H9 (cell line): ENCODE results near the gene STMN1. TPM values are rescaled to one million over a fixed set of nuclear protein-coding genes. Genes with fewer than 3 reads are reported as not detected.

Source experiments
- DNase-seq: peaks from one replicate; pipeline ENCODE4 v3.0.0-alpha.2; 2017
- H2AFZ ChIP-seq: one replicate; pipeline ENCODE4 v1.6.1; 2013; ENCODE audit warnings: mild to moderate bottlenecking, low read length, control low read depth, moderate library complexity
- H2AK5ac ChIP-seq: 2 replicates; pipeline ENCODE4 v1.6.1; 2013; ENCODE audit warnings: low read length, control low read depth, mixed read lengths; ENCODE audit not compliant: insufficient read length
- H2BK120ac ChIP-seq: one replicate; pipeline ENCODE4 v1.6.1; 2013; ENCODE audit warnings: low read depth, mild to moderate bottlenecking, low read length, control low read depth, inconsistent platforms; ENCODE audit not compliant: poor library complexity, severe bottlenecking
- H2BK12ac ChIP-seq: 2 replicates; pipeline ENCODE4 v1.6.1; 2013; ENCODE audit warnings: low read length, control low read depth, mixed read lengths, low read depth; ENCODE audit not compliant: insufficient read length
- H2BK15ac ChIP-seq: 2 replicates; pipeline ENCODE4 v1.6.1; 2013; ENCODE audit warnings: low read depth, low read length, control low read depth
- H2BK20ac ChIP-seq: one replicate; pipeline ENCODE4 v1.6.1; 2013; ENCODE audit warnings: low read depth, mild to moderate bottlenecking, low read length, control low read depth, inconsistent platforms; ENCODE audit not compliant: poor library complexity, severe bottlenecking
- H2BK5ac ChIP-seq: 2 replicates; pipeline ENCODE4 v1.6.1; 2013; ENCODE audit warnings: low read length, control low read depth, mixed read lengths; ENCODE audit not compliant: insufficient read length
- H3K14ac ChIP-seq: 2 replicates; pipeline ENCODE4 v1.6.1; 2013; ENCODE audit warnings: low read length, control low read depth; ENCODE audit not compliant: insufficient read depth
- H3K18ac ChIP-seq: 2 replicates; pipeline ENCODE4 v1.6.1; 2013; ENCODE audit warnings: low read depth, mild to moderate bottlenecking, mixed read lengths, low read length, control low read depth; ENCODE audit not compliant: insufficient read length
- H3K23ac ChIP-seq: 2 replicates; pipeline ENCODE4 v1.6.1; 2013; ENCODE audit warnings: low read length, control low read depth, mixed read lengths, low read depth; ENCODE audit not compliant: insufficient read length
- H3K23me2 ChIP-seq: 2 replicates; pipeline ENCODE4 v1.6.1; 2013; ENCODE audit warnings: low read depth, mild to moderate bottlenecking, mixed read lengths, low read length, control low read depth; ENCODE audit not compliant: insufficient read length, poor library complexity, severe bottlenecking
- H3K27ac ChIP-seq: 2 replicates; pipeline ENCODE4 v1.5.1; 2013; ENCODE audit warnings: low read length, control low read depth, mixed read lengths, low read depth; ENCODE audit not compliant: insufficient read length
- H3K27me3 ChIP-seq: 2 replicates; pipeline ENCODE4 v1.6.1; 2013; ENCODE audit warnings: low read length, control low read depth, inconsistent platforms; ENCODE audit not compliant: insufficient read depth
- H3K4ac ChIP-seq: 2 replicates; pipeline ENCODE4 v1.6.1; 2013; ENCODE audit warnings: low read depth, mild to moderate bottlenecking, control low read depth, inconsistent platforms, low read length, moderate library complexity
- H3K4me1 ChIP-seq: 2 replicates; pipeline ENCODE4 v1.6.1; 2013; ENCODE audit warnings: low read length, control low read depth, inconsistent platforms; ENCODE audit not compliant: insufficient read depth
- H3K4me2 ChIP-seq: 2 replicates; pipeline ENCODE4 v1.6.1; 2013; ENCODE audit warnings: low read length, control low read depth, mixed read lengths; ENCODE audit not compliant: insufficient read length, insufficient read depth
- H3K56ac ChIP-seq: 2 replicates; pipeline ENCODE4 v1.6.1; 2013; ENCODE audit warnings: low read depth, mild to moderate bottlenecking, mixed read lengths, low read length, control low read depth; ENCODE audit not compliant: insufficient read length
- H3K79me1 ChIP-seq: 2 replicates; pipeline ENCODE4 v1.6.1; 2013; ENCODE audit warnings: low read depth, mild to moderate bottlenecking, moderate library complexity, low read length, control low read depth, inconsistent platforms; ENCODE audit not compliant: insufficient read depth, poor library complexity, severe bottlenecking
- H3K79me2 ChIP-seq: 2 replicates; pipeline ENCODE4 v1.6.1; 2013; ENCODE audit warnings: low read length, control low read depth, inconsistent platforms; ENCODE audit not compliant: insufficient read depth
- H3K9ac ChIP-seq: 2 replicates; pipeline ENCODE4 v1.6.1; 2013; ENCODE audit warnings: low read length, control low read depth, mixed read lengths; ENCODE audit not compliant: insufficient read length; ENCODE audit errors: extremely low read depth
- H3K9me3 ChIP-seq: one replicate; pipeline ENCODE4 v1.6.1; 2013; ENCODE audit warnings: low read depth, low read length, inconsistent platforms; ENCODE audit not compliant: control insufficient read depth
- H3T11ph ChIP-seq: one replicate; pipeline ENCODE4 v1.6.1; 2013; ENCODE audit warnings: mild to moderate bottlenecking, low read length, control low read depth, inconsistent platforms
- H4K20me1 ChIP-seq: one replicate; pipeline ENCODE4 v1.6.1; 2013; ENCODE audit not compliant: control insufficient read depth, insufficient read length, insufficient read depth
- H4K5ac ChIP-seq: 2 replicates; pipeline ENCODE4 v1.6.1; 2013; ENCODE audit warnings: low read depth, mild to moderate bottlenecking, mixed read lengths, low read length, control low read depth; ENCODE audit not compliant: insufficient read length
- H4K8ac ChIP-seq: replicated peaks from 2 replicates; pipeline ENCODE4 v1.6.1; 2013; ENCODE audit warnings: low read length, control low read depth, mixed read lengths, low read depth; ENCODE audit not compliant: insufficient read length
- H4K91ac ChIP-seq: 2 replicates; pipeline ENCODE4 v1.6.1; 2013; ENCODE audit warnings: low read depth, mild to moderate bottlenecking, moderate library complexity, mixed read lengths, low read length, control low read depth; ENCODE audit not compliant: insufficient read length
- H3K27ac Mint-ChIP-seq, 3 experiments: 2 replicates in 2 of 3; 3 replicates in 1 of 3; pipeline ENCODE4 v1.8.0; 2020 to 2021; ENCODE audit warnings: mixed read lengths in 3 of 3, mild to moderate bottlenecking in 1 of 3, moderate library complexity in 1 of 3
- H3K27me3 Mint-ChIP-seq: 2 replicates; pipeline ENCODE4 v1.8.0; 2021; ENCODE audit warnings: low read depth, mild to moderate bottlenecking, moderate library complexity, mixed read lengths
- H3K36me3 Mint-ChIP-seq, 3 experiments: 2 replicates in 2 of 3; 3 replicates in 1 of 3; pipeline ENCODE4 v1.8.0; 2020 to 2021; ENCODE audit warnings: low read depth in 3 of 3, mixed read lengths in 3 of 3; ENCODE audit not compliant: insufficient read depth in 1 of 3
- H3K4me1 Mint-ChIP-seq, 2 experiments: 2 replicates each; pipeline ENCODE4 v1.8.0; 2020; ENCODE audit warnings: mixed read lengths in 2 of 2
- H3K4me3 Mint-ChIP-seq, 2 experiments: 2 replicates in 1 of 2; 3 replicates in 1 of 2; pipeline ENCODE4 v1.8.0; 2020 to 2021; ENCODE audit warnings: mild to moderate bottlenecking in 2 of 2, mixed read lengths in 2 of 2, moderate library complexity in 1 of 2
- H3K9me3 Mint-ChIP-seq, 2 experiments: 2 replicates in 1 of 2; 3 replicates in 1 of 2; pipeline ENCODE4 v1.8.0; 2020; ENCODE audit warnings: mild to moderate bottlenecking in 2 of 2, mixed read lengths in 2 of 2, moderate library complexity in 1 of 2
- WGBS: extraction: QIAGEN DNeasy Blood & Tissue Kit; methylation state at CpG from one replicate; pipeline ENCODE4 v1.1.7; 2013; ENCODE audit warnings: missing lambda C conversion rate, low lambda C conversion rate, mixed read lengths; ENCODE audit not compliant: insufficient read length; ENCODE audit errors: extremely low coverage; 5-methylcytosine and 5-hydroxymethylcytosine counted together
- total RNA-seq: library from RNA; stranded (reverse); gene quantifications from 2 replicates; pipeline ENCODE4 v1.2.1, GENCODE V29; 2021
- TF ChIP-seq, protein P1 (sequence below): fragments of 200-600 bp; sonication (generic); conservative IDR thresholded peaks from 3 replicates; pipeline ENCODE4 v1.8.0; 2021; ENCODE audit warnings: antibody characterized with exemption, mild to moderate bottlenecking

The STMN1 gene
- total RNA-seq, 1 experiment from 2014 or later = 500 TPM

DNA sequence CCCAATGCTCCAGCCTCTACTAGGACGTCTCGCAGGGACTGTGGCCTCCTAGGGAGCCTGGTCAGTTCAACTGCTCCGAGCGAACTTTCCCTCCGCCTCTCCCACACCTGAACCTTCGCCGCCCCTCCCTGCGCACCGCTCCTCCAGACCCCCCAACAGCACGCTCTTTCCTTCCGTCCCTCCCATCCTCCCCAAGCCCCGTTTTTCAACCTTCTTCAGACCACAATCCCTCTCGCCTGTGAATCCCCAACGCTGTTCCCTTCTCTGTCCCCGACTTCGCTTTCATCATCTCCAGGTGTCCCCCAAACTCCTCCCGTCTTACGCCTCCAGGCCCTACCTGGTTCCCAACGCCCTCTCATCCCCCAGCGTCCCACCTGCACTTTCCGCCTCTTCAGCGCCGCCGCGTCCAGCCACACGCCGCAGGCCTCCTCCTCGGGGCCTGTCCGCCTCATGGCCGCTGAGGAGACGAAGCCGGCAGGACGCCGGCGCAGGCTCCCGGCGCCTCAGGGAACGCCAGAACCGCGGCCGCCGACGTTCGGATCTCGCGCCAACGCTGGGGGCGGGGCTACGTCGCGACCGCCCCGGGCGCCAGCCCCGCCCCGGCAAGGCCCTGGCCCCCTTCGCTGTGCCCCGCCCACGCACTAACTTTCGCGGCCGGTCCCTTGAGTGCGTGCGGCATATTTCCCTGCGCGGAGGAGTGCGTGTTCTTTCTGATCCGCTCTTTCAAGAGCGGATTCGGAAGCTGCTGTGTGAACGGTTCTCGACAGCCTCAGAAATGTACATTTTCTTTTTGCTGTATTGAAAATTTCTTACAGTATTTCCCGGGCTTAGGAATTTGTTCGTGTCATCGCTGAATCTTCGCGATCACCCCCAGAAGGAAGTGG is 47.1 kb downstream of the STMN1 start, which contains the start of gene AUNIP:
TSS of gene AUNIP (minus strand) at position 552 of the 884 bp plus-strand sequence. CDS start at position 452, 100 bp downstream.
- Histone ChIP-seq H4K8ac (no peak within 1 kb of the TSS), H2BK5ac (peak within 1 kb of the TSS; percentile 56), H3K9ac (peak within 1 kb of the TSS; percentile 97), H3K23ac (no peak within 1 kb of the TSS), H2BK15ac (0 out of 2 replicates have a peak within 1 kb of the TSS, but pooled peaks have one; percentile 82), H3K9me3 (no peaks in the 10 kb centered on the region), H3K27ac (peak within 1 kb of the TSS; percentile 65), H3K56ac (peak within 1 kb of the TSS; percentile 51), H4K91ac (no peak within 1 kb of the TSS), H2BK120ac (no peak within 1 kb of the TSS), H4K20me1 (no peaks in the 10 kb centered on the region), H3K23me2 (peaks cover 16% of the 10 kb centered on the region), H3K4me1 (peaks cover 3% of the 10 kb centered on the region; the same call in 1 of the 2 replicates), H3T11ph (no peak within 1 kb of the TSS), H3K18ac (peak within 1 kb of the TSS; percentile 95), H3K4ac (peak within 1 kb of the TSS; percentile 40; the same call in 1 of the 2 replicates), H3K4me2 (peak within 1 kb of the TSS; percentile 96), H2BK12ac (peak within 1 kb of the TSS; percentile 12), H2AFZ (peak within 1 kb of the TSS; percentile 95), H4K5ac (peak within 1 kb of the TSS; percentile 89), H2BK20ac (no peak within 1 kb of the TSS), H3K79me1 (no peaks in the 10 kb centered on the region), H2AK5ac (no peak within 1 kb of the TSS), H3K14ac (peak within 1 kb of the TSS; percentile 99), H3K27me3 (no peaks in the 10 kb centered on the region), H3K79me2 (peaks cover 9% of the 10 kb centered on the region; the same call in 1 of the 2 replicates)
- DNase-seq = peak; percentile 81
- WGBS = no CpG with 5 or more reads among the region's 77 CpGs
- H3K9me3 Mint-ChIP-seq = no peaks in the 10 kb centered on the region
- peaks cover 14 to 24% of the 10 kb centered on the region in 2 experiments for H3K4me1 Mint-ChIP-seq
- H3K4me3 Mint-ChIP-seq = peak within 1 kb of the TSS; percentile 98
- TF ChIP-seq, protein P1, sequence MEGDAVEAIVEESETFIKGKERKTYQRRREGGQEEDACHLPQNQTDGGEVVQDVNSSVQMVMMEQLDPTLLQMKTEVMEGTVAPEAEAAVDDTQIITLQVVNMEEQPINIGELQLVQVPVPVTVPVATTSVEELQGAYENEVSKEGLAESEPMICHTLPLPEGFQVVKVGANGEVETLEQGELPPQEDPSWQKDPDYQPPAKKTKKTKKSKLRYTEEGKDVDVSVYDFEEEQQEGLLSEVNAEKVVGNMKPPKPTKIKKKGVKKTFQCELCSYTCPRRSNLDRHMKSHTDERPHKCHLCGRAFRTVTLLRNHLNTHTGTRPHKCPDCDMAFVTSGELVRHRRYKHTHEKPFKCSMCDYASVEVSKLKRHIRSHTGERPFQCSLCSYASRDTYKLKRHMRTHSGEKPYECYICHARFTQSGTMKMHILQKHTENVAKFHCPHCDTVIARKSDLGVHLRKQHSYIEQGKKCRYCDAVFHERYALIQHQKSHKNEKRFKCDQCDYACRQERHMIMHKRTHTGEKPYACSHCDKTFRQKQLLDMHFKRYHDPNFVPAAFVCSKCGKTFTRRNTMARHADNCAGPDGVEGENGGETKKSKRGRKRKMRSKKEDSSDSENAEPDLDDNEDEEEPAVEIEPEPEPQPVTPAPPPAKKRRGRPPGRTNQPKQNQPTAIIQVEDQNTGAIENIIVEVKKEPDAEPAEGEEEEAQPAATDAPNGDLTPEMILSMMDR = no peak
- H3K36me3 Mint-ChIP-seq = peaks cover 0 to 12% (median 11%) of the 10 kb centered on the region in 3 experiments; a peak in 4 of 7 replicates
- H3K27ac Mint-ChIP-seq = peak within 1 kb of the TSS; percentile 83 to 99 (median 97)
- no peaks in the 10 kb centered on the region for H3K27me3 Mint-ChIP-seq
